GM13976 (cell line): ENCODE results near the gene SLC1A7.

ENCODE experiments used
- DNase-seq: peaks from one replicate; pipeline ENCODE4 v3.0.0; 2012; ENCODE audit warnings: low spot score
- in situ Hi-C: fragments of 300-500 bp; cut with MboI; formaldehyde crosslinking; loops from one replicate; pipeline ENCODE4 v1.12.0; 2022; ENCODE audit warnings: low sequenced_read_pairs, mixed read lengths, inconsistent platforms; ENCODE audit not compliant: unreplicated experiment
- TF ChIP-seq, protein P1 (sequence below): IDR thresholded peaks from 2 replicates; pipeline ENCODE4 v1.5.1; 2012; ENCODE audit warnings: borderline replicate concordance, mild to moderate bottlenecking; ENCODE audit not compliant: insufficient read depth; ENCODE audit errors: extremely low read depth, missing control alignments, control extremely low read depth

The SLC1A7 gene

DNA sequence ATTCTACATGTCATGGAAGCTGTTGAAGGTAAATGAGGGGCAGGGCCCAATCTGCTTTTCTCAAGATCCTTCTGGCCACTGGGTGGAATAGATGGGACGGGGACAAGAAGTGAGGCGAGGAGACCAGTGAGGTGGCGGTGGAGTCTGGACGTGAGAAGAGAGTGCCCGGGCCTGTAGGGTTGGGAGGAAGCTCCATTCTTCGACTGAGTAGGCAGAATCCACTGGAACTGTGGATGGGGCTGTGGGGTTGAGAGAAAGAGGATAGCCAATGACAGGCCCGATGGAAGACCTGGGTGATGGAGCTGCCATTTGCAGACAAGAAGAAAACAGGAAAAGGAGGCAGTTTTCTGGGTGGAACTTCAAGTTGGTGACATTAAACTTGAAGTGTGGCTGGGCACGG lies 10.3 kb downstream of the SLC1A7 start:
- in situ Hi-C loops, result no loop called here
- TF ChIP-seq, protein P1, sequence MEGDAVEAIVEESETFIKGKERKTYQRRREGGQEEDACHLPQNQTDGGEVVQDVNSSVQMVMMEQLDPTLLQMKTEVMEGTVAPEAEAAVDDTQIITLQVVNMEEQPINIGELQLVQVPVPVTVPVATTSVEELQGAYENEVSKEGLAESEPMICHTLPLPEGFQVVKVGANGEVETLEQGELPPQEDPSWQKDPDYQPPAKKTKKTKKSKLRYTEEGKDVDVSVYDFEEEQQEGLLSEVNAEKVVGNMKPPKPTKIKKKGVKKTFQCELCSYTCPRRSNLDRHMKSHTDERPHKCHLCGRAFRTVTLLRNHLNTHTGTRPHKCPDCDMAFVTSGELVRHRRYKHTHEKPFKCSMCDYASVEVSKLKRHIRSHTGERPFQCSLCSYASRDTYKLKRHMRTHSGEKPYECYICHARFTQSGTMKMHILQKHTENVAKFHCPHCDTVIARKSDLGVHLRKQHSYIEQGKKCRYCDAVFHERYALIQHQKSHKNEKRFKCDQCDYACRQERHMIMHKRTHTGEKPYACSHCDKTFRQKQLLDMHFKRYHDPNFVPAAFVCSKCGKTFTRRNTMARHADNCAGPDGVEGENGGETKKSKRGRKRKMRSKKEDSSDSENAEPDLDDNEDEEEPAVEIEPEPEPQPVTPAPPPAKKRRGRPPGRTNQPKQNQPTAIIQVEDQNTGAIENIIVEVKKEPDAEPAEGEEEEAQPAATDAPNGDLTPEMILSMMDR, result no peak
- DNase-seq, result no peak

DNA sequence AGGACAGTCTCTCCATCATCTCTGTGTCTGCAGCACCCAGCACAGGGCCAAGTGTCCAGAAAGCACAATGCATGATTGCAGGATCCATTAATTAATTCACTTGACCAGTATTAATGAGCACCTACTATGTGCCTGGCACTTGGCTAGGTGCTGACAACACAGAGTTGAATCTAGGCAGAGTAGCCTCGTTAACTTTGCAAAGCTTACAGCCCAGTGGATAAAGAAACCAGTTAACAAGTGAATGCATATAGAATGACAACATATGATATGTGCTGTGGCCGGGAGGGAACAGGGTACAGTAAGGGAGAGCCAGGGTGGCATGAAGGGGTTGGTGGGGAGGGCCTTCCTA lies 10.9 kb downstream of the SLC1A7 start:
- DNase-seq, result no peak
- in situ Hi-C loops, result no loop called here
- TF ChIP-seq, protein P1, result no peak

DNA sequence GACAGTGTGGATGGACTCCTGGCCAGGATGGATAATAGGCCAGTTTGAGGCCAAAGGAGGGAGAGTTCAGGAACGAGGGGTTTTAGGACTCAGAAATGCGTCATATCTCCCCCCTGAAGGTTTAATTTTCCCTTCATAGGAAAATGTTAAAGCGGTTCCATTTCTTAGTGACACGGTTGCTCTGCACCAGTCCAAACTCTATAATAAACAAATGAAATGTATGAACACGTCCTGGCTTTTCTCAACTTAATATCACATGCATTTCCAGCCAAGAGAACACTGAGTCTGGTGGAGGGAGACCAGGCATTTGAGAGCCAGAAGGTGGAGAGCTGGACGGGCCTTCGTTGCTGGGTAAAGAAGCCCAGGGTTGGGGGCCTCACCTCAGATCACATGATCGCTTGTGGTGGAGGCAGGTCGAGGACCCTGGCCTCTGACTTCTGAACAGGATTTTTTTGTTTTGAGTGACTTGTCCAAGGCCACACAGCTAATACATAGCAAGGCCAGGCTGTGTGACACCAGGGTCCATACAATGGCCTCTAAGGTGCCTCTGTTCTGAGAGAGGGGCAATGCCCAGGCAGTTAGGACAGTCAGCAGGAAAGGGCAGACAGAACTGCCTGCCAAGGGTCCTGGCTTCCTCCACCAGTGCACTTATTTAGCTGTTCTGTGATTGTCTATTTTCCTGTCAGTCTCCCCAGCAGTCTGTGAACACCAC lies 11.4 kb downstream of the SLC1A7 start:
- in situ Hi-C loops, result no loop called here
- TF ChIP-seq, protein P1, result no peak

DNA sequence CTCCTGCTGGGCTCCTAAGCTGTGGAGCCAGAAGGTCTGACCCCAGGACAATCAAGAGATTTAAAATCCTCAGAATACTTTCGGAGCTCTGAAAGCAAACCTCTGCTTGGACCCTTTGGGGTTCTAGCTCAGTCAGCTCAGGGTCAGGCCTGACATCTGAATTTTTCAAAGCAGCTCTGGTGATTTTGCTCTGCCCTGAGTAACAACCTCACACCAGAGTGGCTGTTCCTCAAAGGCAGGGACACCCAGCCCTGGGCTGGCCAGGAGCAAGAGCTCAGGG lies 11.9 kb downstream of the SLC1A7 start:
- DNase-seq, result no peak
- TF ChIP-seq, protein P1, result no peak
- in situ Hi-C loops, result no loop called here

More for the DNA sequence above, 11.4 kb downstream of the SLC1A7 start:
- no peak for DNase-seq

DNA sequence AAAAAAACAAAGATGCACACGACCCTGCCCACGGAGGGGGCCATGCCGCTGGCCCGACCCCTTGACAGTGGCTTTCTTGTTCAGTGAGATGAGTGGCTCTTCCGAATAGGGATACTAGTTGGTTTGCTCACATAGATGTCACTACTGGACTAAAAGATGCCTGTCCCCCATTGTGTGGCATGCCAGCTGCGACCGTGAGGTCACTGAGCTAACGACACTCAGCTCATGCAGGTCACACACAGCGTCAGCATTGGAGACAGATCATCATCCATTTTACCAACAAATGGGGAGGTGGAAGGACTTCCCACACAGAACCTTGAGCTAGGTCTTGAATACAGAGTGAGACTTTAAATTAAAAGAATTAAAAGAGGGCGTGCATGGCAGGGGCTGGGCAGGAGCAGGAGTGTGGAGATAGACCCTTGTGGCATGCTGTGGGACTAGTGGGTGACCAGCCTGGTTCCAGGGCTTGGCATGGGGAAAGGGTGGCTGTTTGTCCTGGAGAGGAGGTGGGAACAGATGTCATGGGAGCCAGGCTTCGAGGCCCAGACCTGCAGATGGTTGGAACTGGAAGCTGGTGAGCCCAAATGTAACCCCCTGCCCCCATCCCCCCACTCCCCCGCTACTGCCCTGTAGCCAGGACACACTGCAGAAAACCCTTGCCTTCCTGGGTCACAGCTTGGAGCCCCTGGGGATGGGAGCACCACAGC lies 12.4 kb downstream of the SLC1A7 start:
- DNase-seq, result no peak
- TF ChIP-seq, protein P1, result no peak
- in situ Hi-C loops, result no loop called here

DNA sequence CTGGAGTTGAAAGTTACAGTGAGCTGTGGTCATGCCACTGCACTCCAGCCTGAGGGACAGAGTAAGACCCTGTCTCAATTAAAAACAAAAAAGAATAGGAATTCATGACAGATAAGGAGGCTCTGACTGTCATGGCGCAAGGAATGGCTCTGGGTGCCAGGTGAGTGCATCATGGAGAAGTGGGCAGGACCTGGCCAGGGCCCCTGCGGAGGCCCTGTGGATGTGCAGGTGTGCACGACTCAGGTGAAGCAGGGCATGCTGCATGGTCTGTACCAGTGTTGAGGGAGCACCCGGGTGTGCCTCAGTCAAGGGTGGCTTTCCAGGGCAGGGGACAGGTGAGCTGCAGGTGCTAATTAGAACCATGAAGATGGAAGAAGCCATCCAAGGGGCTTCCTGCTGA lies 14.0 kb downstream of the SLC1A7 start:
- TF ChIP-seq, protein P1, result no peak
- in situ Hi-C loops, result no loop called here

More for the DNA sequence above, 14.0 kb downstream of the SLC1A7 start:
- no peak for DNase-seq
